A549 (cell line): ENCODE results near the gene NME2.

Experiments
- CHD2 ChIP-seq: fragments of 150-350 bp; IDR thresholded peaks from 2 replicates; pipeline ENCODE4 v1.6.1; 2014; ENCODE audit warnings: low read length; ENCODE audit not compliant: partially characterized antibody
- ZFP36 ChIP-seq: fragments of 450-650 bp; IDR thresholded peaks from 2 replicates; pipeline ENCODE4 v1.6.1; 2014; ENCODE audit warnings: borderline replicate concordance; ENCODE audit not compliant: partially characterized antibody
- TF ChIP-seq, protein P1 (sequence below): fragments of >200 bp; sonication (Bioruptor Twin); formaldehyde crosslinking; IDR thresholded peaks from 3 replicates; pipeline ENCODE4 v1.5.1; 2016

DNA sequence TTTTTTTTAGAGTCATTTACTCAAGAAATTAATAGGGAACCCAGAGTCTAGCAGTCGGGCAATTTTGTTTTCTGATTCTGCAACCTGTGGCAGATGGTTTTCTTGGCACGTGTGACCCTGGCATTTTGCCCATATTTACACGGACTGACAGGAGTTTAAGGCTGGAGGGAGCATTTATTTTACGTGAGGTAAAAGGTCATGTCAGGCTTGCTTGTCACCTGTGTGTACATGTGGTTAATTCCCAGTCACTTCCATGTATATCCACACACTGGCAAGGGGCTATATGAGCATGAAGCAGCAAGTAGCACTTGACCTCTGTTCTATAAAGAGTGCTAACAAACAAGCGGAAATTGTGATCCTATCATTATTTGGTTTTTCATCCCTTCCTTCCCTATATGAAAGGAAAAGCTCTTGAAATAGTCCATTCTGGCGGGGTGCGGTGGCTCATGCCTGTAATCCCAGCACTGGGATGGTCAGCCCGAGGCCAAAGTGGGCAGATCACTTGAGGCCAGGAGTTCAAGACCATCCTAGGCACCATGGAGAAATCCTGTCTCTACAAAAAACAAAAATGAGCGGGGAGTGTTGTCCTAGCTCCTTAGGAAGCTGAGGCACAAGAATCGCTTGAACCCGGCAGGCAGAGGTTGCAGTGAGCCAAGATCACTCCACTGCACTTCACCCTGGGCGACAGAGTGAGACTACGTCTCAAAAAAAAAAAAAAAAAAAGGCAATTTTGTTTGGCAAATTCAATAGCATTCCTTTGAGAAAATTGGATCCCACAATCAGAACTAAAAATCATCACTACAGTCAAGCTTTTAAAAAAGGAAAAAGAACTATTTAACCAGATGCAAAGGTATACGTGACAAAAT is 47.6 kb upstream of the NME2 start:
- TF ChIP-seq CHD2 (no peak), ZFP36 (no peak)
- TF ChIP-seq, protein P1, sequence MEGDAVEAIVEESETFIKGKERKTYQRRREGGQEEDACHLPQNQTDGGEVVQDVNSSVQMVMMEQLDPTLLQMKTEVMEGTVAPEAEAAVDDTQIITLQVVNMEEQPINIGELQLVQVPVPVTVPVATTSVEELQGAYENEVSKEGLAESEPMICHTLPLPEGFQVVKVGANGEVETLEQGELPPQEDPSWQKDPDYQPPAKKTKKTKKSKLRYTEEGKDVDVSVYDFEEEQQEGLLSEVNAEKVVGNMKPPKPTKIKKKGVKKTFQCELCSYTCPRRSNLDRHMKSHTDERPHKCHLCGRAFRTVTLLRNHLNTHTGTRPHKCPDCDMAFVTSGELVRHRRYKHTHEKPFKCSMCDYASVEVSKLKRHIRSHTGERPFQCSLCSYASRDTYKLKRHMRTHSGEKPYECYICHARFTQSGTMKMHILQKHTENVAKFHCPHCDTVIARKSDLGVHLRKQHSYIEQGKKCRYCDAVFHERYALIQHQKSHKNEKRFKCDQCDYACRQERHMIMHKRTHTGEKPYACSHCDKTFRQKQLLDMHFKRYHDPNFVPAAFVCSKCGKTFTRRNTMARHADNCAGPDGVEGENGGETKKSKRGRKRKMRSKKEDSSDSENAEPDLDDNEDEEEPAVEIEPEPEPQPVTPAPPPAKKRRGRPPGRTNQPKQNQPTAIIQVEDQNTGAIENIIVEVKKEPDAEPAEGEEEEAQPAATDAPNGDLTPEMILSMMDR: no peak
